HG03442 (cell line): ENCODE results near the gene NLGN4X.
"Not testable (repeated sequence)": the region's sequence is repeated elsewhere in the genome, so short reads cannot be mapped to it uniquely, and the experiment has no call there.

Experiments
- ATAC-seq: cut with Tn5 transposase; IDR thresholded peaks from one replicate; pipeline ENCODE4 v1.9.1; 2021; ENCODE audit warnings: mild to moderate bottlenecking, moderate library complexity; ENCODE audit not compliant: unreplicated experiment

Gene NLGN4X

DNA sequence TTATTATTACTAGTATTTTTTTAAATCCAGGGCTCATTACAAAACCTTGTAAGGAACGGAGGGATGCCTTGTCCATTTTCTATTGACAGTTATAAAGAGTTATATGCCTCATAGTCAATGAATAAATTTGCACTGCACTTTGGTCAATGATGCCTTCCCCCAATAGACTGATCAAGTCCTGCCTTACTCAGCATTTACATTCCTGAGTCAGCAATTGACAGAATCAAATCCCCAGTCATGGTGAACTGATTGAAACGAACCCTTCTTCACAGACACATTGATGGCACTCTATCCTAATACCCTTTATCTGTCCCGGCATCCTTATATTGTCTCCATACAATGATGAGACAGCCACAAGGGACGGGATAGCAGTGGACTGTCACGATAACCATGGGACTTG is 213.2 kb downstream of the NLGN4X start:
- no peak for ATAC-seq

DNA sequence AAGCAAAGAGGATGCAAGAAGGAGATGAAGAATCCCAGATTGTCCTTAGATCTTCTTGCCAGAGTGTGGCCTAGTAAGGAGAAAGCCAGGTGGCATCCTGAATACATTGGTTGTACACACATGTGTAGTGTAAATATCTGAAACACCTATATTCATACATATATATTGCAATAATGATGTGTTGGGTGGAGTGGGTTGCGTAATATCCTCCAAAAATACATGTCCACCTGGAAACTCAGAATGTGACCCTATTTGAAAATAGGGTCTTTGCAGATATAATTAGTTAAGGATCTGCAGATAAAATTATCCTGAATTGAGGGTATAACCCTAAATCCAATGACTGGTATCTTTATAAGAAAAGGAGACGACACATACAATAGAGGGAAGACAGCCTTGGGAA is 216.3 kb downstream of the NLGN4X start:
- no peak for ATAC-seq

DNA sequence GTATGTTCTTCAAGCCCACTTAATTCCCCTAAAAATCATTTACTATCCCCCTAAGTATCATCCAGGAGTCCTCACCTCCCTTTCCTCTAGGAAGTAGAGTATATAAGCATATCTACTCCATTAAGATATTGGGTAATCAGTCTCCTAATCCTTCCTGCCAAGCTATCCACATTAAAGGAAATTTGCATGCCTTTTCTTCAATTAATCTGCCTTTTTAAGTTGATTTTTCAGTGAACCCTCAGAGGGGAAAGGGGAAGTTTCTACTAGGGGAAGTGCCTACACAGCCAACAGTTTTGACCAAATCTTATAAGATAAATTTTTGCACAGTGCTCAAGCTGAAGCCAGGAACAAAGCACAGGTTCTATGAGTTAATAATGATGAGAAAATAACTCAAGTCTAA is 222.8 kb downstream of the NLGN4X start:
- no peak for ATAC-seq

DNA sequence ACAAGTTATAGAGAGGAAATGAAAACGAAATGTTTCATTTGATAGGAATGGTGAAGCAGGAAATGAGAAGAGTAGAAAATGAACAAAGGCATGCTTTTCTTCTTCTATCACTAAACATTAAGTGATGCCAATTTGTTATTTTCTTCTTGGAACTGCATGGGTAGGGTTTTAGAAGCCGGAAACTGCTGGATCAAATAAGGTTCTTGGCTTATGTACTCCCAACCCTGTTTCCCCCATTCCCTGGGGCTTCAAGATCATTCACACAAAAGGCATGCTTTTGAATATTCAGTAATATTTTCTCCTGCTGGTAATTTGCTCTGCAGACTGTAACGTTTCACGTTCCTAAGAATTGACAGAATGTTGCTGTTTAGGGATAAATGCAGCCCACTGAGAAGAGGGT is 224.1 kb downstream of the NLGN4X start:
- ATAC-seq, result no peak

DNA sequence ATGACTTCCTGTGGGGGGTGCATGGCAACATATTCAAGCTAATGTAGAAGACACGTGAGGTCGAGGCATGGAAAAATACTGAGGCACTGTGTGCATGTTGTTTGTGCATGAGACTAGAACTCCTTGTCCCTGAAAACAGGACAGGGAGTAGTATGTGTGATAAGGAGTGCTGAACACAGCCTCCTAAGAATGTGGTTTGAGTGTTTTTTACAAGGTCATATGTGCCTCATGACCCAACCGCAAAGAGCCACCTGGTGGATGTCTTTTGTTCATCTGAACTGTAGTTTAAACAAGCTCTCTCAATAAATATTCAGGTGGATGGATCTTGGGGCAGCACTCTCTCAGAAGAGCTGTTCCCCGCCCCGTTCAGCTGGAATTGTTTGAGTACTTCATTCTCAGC is 226.6 kb downstream of the NLGN4X start:
- no peak for ATAC-seq

DNA sequence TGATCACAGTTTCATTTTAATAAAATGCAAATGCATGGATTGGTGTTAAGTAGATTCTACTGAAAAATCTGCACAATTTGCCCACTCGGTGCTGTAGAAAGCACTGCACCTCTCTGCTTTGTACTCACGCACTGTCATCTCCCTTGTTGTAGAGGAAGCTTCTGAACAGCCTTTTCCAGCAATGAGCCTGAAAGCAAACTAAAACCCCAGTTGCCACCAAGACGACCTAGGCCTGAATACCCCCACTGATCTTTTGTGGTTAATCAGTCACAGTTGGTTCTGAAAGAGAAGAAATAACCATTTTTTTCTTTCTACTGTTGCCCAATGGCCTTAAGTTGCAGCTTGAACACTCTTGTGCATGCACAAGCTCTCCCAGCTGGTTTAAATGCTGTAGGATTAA is 229.8 kb downstream of the NLGN4X start:
- ATAC-seq, result no peak

DNA sequence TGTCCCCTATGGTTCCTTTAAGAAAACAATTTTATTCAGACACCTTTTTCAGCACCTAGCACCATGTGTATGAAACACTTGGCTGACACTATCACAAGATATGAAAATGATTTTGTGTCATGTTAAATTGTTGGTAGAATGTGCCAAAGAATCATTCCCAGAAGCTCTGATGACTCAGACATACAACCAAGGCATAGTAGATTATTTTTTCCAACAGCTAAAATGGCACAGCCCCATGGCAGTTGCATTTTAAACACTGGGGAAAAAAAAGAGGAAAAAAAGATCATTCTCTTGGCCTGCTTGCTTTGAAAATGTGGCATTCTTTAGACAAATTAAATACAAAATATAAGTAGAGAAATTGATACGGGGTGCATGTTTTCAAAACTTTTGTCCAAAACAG is 230.2 kb downstream of the NLGN4X start:
- no peak for ATAC-seq

DNA sequence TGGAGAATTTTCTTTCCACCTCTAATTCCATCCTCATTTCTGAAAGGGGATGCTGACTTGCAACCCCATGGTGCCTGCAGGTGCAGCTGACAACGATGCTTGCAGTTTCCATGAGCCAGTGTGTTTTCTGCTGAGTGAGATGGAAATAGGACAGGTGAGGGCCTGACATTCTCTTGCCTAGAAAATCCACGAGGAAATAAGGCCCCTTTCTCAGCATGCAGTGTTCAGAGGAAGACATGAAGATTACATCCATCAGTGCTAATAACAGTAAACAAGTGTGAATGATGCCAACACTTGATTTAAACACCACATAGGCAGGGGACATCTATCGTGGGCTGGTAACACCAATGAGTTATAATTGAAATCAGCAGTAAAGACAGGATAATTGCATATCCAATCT is 237.3 kb downstream of the NLGN4X start:
- no peak for ATAC-seq

DNA sequence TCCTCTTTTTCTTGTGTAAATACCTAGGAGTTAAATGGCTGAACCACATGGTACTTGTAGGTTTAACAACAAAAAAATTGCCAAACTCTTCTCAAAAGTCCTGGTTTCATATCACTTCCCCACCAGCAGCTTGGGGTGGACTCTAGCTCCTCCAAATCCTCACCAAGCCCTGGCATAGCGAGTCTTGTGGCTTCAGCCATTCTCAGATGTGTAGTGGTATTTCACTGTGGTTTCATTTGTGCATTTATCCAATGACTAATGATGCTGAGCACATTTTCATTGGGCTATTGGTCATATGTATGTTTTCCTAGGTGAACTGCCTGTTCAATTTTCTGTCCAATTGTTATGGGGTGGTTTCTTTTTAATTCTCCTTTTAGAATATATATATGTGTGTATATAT is 249.3 kb downstream of the NLGN4X start:
- no peak for ATAC-seq

DNA sequence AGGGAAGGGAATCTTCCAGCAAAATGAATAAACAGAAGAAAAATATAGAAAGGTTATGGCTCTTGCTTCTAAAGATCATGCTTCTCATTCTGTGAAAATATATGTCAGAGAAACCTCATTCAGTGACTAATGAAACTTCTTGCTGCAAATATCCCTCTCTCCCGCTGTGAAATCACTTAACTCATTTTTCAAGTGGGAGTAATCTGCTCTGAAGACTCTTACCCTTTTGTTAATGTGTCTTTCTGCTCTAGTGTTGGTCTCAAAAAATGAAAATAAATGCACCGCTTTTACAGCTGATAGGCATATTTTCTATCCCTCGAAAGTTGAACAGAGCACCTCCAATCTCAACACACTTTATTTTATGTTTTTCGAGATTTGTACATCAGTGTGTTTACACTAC is 252.3 kb downstream of the NLGN4X start:
- ATAC-seq, result no peak

DNA sequence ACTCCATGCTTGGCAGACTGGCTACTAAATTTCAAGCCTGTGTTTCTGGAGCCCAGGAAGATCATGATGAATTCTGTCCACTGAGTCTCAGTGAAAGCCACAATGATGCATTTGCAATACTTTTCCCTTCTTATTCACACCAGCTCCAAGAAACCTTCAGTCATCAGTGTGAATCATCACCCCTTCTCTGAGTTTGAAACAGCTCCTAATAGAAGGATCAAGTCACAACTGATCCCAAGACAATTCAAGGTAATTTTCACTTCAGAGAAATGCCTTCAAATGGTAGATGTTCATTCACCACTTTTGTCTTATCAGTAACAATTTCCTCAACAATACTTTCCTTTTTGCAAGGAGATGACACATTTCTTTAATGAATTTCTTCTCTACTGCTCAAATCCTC is 257.4 kb downstream of the NLGN4X start:
- no peak for ATAC-seq

DNA sequence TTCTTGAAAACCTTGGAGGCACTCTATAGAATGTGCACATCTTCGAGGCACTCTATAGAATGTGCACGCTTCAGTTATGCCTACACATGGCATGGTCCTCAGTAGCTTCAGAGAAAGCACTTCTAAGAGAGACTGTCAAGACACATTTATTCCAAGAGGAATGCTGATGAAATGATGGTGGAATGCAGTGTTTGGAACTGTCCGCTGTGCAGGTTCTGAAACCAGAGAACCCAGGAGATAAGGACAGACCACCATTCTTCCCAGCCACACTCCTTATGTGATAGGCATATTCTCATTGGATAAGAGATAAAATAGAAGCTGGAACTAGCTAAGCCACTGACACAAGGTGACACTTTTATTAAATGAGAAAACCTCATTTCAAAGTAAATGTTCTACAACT is 263.3 kb downstream of the NLGN4X start:
- no peak for ATAC-seq

DNA sequence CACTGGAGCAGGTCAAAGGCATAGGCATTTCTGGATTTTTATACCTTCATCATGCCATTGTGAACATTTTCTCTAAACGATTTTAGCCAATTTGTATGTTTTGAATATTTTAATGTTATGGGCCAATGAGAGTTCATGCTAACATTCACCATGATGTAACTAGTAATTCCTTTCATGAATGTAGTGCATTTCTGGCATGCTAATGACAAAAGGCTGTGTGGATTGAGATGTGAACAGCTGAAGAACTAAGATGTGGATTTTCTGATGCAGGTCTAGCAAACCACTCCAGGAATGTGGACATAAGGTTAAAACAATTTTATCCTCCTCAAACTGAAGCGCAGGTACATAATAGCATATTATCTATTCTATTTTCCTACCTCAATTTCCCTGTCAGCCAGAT is 269.4 kb downstream of the NLGN4X start:
- no peak for ATAC-seq

DNA sequence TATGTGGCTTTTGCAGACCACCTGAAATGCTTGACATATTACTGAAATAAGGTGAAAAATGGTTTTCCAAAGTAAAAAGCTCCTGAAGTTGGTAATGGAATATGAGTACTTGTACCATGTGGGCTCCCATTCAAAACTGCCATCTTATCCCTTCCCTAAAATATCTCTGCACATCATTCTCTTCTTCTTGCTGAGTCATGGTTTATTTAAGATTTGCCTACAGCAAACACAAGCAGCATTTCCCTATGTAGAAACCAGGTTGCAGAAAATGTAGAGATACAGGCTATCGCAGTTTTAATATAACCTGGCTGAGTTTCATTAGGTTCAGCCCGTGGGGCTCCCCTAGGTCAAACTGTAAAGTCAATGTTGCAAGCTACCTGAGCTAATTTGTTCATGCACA is 270.1 kb downstream of the NLGN4X start:
- ATAC-seq, result no peak

DNA sequence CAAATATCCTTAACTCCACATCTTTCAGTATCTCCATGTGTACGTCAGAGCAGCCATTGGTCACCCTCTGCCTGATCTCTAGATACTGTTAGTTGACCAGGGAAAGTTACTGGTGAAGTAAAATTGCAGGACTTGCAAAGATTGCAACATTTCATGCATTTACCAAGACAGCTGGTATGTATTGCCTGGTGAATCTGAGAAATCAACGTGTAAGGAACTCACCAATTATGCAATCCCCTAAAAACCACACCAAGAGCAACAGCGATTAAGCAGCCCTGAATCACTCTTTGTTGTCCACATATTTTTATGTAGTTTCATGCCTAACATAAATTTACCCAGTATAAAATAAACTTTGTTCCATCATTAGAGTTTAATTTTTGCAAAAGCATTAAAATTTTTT is 271.2 kb downstream of the NLGN4X start:
- no peak for ATAC-seq

DNA sequence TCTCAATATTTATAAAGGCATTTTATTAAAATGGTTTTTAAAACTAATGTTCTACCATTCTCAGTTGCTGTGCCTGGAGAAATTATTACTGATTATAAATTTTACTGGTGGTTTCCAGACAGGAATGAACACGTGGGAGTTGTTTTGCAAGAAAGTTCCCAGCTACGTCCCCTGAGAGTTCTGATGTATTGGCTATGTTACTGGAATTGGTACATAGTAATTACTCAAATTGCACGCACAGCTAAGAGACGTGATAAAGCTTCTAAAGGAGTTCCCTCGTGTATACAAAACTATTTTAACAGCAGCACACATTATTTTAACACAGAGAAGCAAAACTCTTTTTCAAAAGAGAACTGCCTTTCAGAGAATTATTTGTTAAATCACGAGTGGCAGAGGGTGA is 292.2 kb downstream of the NLGN4X start:
- no peak for ATAC-seq

DNA sequence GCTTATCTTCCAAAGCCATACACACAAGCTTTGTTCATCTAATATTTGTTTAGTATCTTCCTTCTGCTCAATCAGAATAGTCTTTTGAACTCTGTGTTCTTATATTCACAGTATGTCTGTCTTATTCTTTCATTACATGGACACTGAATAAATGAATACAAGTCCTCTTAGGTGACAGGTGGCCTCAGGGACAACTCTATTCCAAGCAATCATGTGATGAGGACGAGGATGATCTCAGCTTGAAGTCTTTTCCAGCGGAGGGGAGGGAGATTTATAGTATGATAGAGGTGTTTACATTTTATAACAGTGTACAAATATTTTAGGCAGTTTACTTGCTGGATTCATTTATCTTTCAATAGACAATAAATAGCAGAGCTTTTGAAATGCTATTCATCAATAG is 300.4 kb downstream of the NLGN4X start:
- no peak for ATAC-seq

DNA sequence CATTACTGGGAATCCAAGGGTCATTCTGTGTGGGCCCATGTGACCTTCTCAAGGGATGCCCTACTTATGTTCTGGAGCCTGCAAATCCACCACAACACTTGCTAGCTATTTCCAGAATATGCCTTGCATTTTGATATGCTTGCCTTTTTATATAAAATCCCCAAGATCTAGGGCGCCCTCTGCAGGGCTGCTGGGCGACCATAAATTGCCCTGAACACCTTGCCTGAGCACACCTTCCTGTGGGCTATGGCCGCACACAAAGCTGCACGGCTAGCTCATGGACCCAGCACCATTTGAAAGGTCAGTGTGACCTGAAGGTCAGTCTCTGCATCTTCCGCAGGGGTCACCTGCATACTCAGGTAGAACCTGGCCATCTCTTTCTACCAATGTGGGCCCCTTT is 311.7 kb downstream of the NLGN4X start:
- ATAC-seq, result no peak

DNA sequence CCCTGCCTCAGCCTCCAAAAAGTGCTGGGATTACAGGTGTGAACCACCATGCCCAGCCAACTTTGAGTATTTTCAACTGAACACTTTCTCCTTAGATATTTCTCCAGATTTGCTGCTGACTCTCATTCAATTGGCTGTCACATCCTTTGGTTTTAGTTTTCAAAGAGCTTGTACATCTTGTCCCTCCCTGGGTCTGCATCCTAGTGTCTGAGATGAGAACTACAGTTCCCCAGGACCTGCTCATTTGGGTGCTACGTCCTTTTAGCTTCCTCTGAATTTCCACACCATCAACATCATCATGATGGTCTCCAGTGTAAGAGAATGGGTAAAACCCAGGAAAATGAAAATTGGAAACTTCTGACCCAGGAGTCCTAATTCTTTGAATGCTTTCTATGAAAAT is 312.9 kb downstream of the NLGN4X start:
- ATAC-seq, result no peak

DNA sequence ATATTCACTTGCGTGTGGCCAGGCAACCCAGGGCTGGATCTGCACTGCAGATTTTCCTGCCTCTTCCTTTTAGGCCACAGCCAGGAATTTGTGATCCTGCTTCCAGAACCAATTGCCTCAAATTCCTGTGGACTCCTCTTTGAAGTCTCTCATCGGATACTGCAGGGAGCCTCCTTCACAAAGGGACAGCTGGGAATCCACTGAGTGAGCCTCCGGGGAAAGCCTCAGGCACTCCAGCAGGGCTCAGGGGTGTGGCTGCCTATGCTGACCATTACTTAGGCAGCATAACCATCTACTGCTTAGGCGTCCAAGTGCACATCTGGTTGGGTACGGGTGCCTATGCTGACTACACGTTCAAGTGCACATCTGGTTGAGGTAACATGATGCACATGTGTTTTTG is 321.5 kb downstream of the NLGN4X start:
- ATAC-seq, result no peak

DNA sequence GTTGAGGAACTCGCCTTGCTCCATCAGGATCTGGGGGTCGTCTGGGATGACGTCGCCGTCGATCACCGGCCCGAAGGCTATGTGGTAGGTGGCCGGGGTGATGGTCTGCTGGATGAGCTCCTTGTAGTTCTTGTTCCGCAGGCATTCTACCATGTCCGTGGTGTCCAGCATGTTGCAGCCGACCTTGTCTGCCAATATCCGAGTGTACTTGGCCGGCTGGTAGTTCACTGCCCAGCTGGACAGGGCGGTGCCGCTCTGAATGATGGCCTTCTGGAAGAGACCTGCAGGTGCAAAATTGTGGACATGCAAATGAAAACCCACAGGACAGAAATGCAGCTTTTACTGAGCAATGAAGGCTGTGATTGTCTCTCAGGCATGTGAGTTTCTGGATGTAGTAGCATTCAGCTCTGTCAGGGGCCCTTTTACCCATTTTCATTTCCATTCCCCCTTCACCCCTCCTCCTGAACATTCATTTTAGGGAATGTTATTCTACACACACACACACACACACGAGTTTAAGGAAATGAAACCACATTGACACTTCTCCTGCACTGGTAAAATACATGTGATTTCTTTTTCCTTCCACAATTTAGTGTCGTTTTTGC is 325.0 kb downstream of the NLGN4X start:
- not testable (repeated sequence) for ATAC-seq

DNA sequence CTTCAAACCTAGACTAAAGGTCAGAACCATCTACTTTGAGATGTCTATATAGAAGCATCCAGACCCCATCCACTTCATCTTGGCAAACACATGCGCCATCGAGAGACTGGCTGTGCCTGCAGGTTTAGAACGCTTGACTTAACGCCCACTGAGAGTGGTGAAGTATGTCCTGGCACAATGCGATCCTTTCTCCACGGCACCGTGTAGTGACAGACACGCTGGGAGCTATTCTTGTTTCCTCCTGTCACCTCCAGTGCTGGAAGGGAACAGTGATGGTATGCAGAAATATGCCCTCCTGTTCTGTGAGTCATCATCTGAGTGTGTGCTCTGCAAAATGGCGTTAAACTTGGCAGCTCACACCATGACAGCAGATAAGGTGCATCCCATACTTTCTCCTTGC is 330.2 kb downstream of the NLGN4X start:
- ATAC-seq, result no peak

DNA sequence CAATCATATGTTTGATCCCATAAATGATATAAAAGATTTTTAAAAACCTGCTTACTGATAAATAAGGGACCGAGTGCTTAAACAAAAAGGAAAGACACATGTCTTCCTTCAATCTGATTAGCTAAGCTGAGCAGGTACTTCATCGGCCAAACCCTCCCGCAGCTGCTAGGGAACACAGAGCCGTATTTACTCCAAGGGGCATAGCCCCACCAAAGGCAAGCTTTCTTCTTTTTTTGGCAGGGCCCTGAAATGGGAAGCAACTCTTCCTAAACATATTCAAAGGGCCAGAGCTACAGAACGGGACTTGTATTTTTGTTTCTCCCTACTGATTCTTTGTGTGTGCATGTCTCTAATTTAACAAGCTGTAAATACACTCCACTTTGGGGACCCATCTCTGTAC is 337.3 kb downstream of the NLGN4X start:
- no peak for ATAC-seq
